ENCODE data around the gene RYR2. TPM values are rescaled to one million over a fixed set of nuclear protein-coding genes. Genes with fewer than 3 reads are reported as not detected.

The RYR2 gene
- total RNA-seq, 1 experiment from 2014 or later, result 2.8 TPM

GRCh38 chr1:237000191-237000590, 41.8 kb upstream of the RYR2 start:
- Histone ChIP-seq H3K36me3 (ENCODE audit: insufficient read depth, low read length, poor library complexity, severe bottlenecking) (no peaks in the 10 kb centered on the region), H3K4me3 (ENCODE audit: low read depth, low read length, poor library complexity, severe bottlenecking) (no peak overlapping the region), H3K27ac (ENCODE audit: low read depth, low read length, poor library complexity, severe bottlenecking) (no peak overlapping the region), H3K27me3 (replicated peaks; ENCODE audit: insufficient read depth, low read depth, low read length, poor library complexity) (no peaks in the 10 kb centered on the region), H3K4me1 (ENCODE audit: insufficient read depth, low read length, poor library complexity, severe bottlenecking) (no peaks in the 10 kb centered on the region), H3K9me3 (ENCODE audit: low read depth, low read length, poor library complexity, severe bottlenecking) (no peaks in the 10 kb centered on the region)
- TF ChIP-seq CTCF (conservative IDR thresholded peaks at IDR 0.05; ENCODE audit: low read depth, low read length) (no peak), EZH2 (IDR thresholded peaks at IDR 0.05; ENCODE audit: borderline replicate concordance, low read depth, low read length, poor library complexity, severe bottlenecking) (no peak)
- POLR2A ChIA-PET (ENCODE audit: low non-redundant PET), result no interaction called here
- CTCF ChIA-PET, result no interaction called here
- intact Hi-C loops (cut with micrococcal nuclease; ENCODE audit: unreplicated experiment), result no loop called here
- BruUV-seq (replicated peaks), result no TSS peak
- no peak for DNase-seq (ENCODE audit: low spot score)

- CTCF ChIA-PET, result no interaction called here
- intact Hi-C loops (cut with micrococcal nuclease; ENCODE audit: unreplicated experiment), result no loop called here
- DNase-seq (ENCODE audit: low spot score), result no peak
- BruUV-seq (replicated peaks), result no TSS peak
- POLR2A ChIA-PET (ENCODE audit: low non-redundant PET), result no interaction called here
- H3K27ac ChIP-seq (ENCODE audit: low read depth, low read length, poor library complexity, severe bottlenecking), result no peak overlapping the region
- H3K4me3 ChIP-seq (ENCODE audit: low read depth, low read length, poor library complexity, severe bottlenecking), result no peak overlapping the region
- H3K36me3 ChIP-seq (ENCODE audit: insufficient read depth, low read length, poor library complexity, severe bottlenecking), result no peaks in the 10 kb centered on the region
- no peaks in the 10 kb centered on the region for H3K9me3 ChIP-seq (ENCODE audit: low read depth, low read length, poor library complexity, severe bottlenecking)
- TF ChIP-seq CTCF (conservative IDR thresholded peaks at IDR 0.05; ENCODE audit: low read depth, low read length) (no peak), EZH2 (IDR thresholded peaks at IDR 0.05; ENCODE audit: borderline replicate concordance, low read depth, low read length, poor library complexity, severe bottlenecking) (no peak)
- H3K27me3 ChIP-seq (replicated peaks; ENCODE audit: insufficient read depth, low read depth, low read length, poor library complexity), result no peaks in the 10 kb centered on the region
- no peaks in the 10 kb centered on the region for H3K4me1 ChIP-seq (ENCODE audit: insufficient read depth, low read length, poor library complexity, severe bottlenecking)
Observed at GRCh38 chr1:237003516-237003915, 38.5 kb upstream of the RYR2 start.

- CTCF ChIA-PET, result no interaction called here
- no peak for DNase-seq (ENCODE audit: low spot score)
- no TSS peak for BruUV-seq (replicated peaks)
- Histone ChIP-seq H3K4me1 (ENCODE audit: insufficient read depth, low read length, poor library complexity, severe bottlenecking) (no peaks in the 10 kb centered on the region), H3K9me3 (ENCODE audit: low read depth, low read length, poor library complexity, severe bottlenecking) (no peaks in the 10 kb centered on the region), H3K4me3 (ENCODE audit: low read depth, low read length, poor library complexity, severe bottlenecking) (no peak within 1 kb of the TSS), H3K36me3 (ENCODE audit: insufficient read depth, low read length, poor library complexity, severe bottlenecking) (no peaks in the 10 kb centered on the region), H3K27me3 (replicated peaks; ENCODE audit: insufficient read depth, low read depth, low read length, poor library complexity) (no peaks in the 10 kb centered on the region), H3K27ac (ENCODE audit: low read depth, low read length, poor library complexity, severe bottlenecking) (no peak within 1 kb of the TSS)
- intact Hi-C loops (cut with micrococcal nuclease; ENCODE audit: unreplicated experiment), result no loop called here
- TF ChIP-seq CTCF (conservative IDR thresholded peaks at IDR 0.05; ENCODE audit: low read depth, low read length) (no peak), EZH2 (IDR thresholded peaks at IDR 0.05; ENCODE audit: borderline replicate concordance, low read depth, low read length, poor library complexity, severe bottlenecking) (no peak)
- POLR2A ChIA-PET (ENCODE audit: low non-redundant PET), result no interaction called here
Observed at GRCh38 chr1:237004116-237004515, 37.9 kb upstream of the RYR2 start, which contains the start of gene MT1HL1. Gene MT1HL1, minus strand, starts transcription at chr1:237004441. Its CDS starts 69 bp downstream, at chr1:237004372.

Data from A673 (cell line).